GM19043 (cell line): ENCODE measurements around the gene TLE3.

Experiments used
- ATAC-seq: cut with Tn5 transposase; IDR thresholded peaks from one replicate; pipeline ENCODE4 v1.9.1; 2021; ENCODE audit warnings: low read depth; ENCODE audit not compliant: unreplicated experiment

The TLE3 gene

GRCh38 chr15:70016511-70016994, 81.2 kb downstream of the TLE3 start:
- no peak for ATAC-seq

GRCh38 chr15:70014860-70015490, 82.7 kb downstream of the TLE3 start:
- peak; percentile 75 for ATAC-seq

- ATAC-seq: no peak
These were observed 83.4 kb downstream of the TLE3 start for GRCh38 chr15:70014331-70014730.

- no peak for ATAC-seq
These were observed 83.9 kb downstream of the TLE3 start for GRCh38 chr15:70013656-70014313.

- ATAC-seq: no peak
These were observed 84.8 kb downstream of the TLE3 start for GRCh38 chr15:70012895-70013294.

- no peak for ATAC-seq
These were observed 88.9 kb downstream of the TLE3 start for GRCh38 chr15:70008697-70009290.

- no peak for ATAC-seq
These were observed 91.2 kb downstream of the TLE3 start for GRCh38 chr15:70006259-70007147.

GRCh38 chr15:70004826-70005225, 92.9 kb downstream of the TLE3 start:
- no peak for ATAC-seq

GRCh38 chr15:70002897-70003296, 94.8 kb downstream of the TLE3 start:
- ATAC-seq: no peak

- ATAC-seq: no peak
These were observed 95.9 kb downstream of the TLE3 start for GRCh38 chr15:70001859-70002258.

GRCh38 chr15:69999392-70000085, 98.2 kb downstream of the TLE3 start:
- no peak for ATAC-seq

- ATAC-seq: no peak
These were observed 99.0 kb downstream of the TLE3 start for GRCh38 chr15:69998541-69999391.

GRCh38 chr15:69997813-69998212, 99.9 kb downstream of the TLE3 start:
- no peak for ATAC-seq
